GM21737 (cell line): ENCODE data around the gene FLT1.

ENCODE experiments used
- ATAC-seq: cut with Tn5 transposase; IDR thresholded peaks from one replicate; pipeline ENCODE4 v1.9.1; 2021; ENCODE audit warnings: mild to moderate bottlenecking, moderate library complexity; ENCODE audit not compliant: unreplicated experiment

The FLT1 gene, protein sequence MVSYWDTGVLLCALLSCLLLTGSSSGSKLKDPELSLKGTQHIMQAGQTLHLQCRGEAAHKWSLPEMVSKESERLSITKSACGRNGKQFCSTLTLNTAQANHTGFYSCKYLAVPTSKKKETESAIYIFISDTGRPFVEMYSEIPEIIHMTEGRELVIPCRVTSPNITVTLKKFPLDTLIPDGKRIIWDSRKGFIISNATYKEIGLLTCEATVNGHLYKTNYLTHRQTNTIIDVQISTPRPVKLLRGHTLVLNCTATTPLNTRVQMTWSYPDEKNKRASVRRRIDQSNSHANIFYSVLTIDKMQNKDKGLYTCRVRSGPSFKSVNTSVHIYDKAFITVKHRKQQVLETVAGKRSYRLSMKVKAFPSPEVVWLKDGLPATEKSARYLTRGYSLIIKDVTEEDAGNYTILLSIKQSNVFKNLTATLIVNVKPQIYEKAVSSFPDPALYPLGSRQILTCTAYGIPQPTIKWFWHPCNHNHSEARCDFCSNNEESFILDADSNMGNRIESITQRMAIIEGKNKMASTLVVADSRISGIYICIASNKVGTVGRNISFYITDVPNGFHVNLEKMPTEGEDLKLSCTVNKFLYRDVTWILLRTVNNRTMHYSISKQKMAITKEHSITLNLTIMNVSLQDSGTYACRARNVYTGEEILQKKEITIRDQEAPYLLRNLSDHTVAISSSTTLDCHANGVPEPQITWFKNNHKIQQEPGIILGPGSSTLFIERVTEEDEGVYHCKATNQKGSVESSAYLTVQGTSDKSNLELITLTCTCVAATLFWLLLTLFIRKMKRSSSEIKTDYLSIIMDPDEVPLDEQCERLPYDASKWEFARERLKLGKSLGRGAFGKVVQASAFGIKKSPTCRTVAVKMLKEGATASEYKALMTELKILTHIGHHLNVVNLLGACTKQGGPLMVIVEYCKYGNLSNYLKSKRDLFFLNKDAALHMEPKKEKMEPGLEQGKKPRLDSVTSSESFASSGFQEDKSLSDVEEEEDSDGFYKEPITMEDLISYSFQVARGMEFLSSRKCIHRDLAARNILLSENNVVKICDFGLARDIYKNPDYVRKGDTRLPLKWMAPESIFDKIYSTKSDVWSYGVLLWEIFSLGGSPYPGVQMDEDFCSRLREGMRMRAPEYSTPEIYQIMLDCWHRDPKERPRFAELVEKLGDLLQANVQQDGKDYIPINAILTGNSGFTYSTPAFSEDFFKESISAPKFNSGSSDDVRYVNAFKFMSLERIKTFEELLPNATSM (N-terminal part only)

DNA sequence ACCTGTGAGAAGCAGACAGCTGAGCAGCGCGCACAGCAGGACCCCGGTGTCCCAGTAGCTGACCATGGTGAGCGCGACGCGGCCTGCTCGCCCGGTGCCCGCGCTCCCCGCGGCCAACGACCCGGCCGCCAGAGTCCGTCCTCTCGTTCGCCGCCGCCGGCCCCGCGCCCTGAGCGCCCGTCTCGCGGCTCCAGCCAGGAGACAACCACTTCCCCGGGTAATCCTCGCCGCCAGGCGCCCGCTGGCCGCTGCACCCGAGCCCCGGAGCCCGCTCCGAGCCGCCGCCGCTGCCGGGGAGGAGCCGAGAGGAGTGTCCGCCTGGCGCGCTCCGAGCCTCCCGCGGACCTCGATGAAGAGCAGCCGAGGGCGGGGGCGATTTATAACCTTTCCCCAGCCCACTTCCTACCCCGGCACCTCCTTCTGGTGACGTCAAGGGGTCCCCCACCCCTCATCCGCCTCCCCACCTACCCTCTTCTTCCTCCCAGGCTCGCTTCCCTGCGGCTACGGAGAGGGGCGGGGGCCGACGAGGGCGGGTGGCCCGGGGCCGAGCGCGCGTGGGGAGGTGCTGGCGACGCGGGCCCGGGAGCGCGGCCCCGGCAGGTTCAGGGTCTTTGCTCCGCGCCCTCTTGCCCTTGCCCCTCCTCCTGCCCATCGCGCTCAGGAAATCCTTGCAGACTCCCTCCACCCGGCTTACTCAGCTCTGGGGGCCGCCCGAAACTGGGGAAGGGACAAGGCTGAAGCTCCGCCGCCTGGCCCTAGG is at the start of gene FLT1:
FLT1 (minus strand) TSS at position 351 of the 760 bp plus-strand sequence; CDS start at position 66, 285 bp downstream.
- ATAC-seq: no peak

DNA sequence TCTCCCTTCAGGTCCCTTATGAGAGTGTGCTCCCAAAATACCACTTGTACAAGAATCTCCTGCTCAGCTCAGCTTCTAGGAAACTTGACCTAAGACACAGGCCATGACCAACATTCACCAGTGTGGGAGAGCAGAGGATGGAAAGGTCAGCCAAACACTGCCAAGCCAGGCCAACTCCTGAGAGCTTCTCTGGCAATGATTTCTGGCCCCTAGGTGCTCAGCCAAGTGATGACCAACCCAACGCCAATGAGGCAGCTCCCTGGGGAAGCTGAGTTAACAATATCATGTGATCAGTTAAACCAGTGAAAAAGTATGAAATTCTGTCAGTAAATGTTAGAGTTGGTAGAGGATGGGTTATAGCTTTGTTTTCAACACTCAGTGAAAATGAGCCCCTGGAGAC is 49.1 kb upstream of the FLT1 start:
- ATAC-seq: no peak

DNA sequence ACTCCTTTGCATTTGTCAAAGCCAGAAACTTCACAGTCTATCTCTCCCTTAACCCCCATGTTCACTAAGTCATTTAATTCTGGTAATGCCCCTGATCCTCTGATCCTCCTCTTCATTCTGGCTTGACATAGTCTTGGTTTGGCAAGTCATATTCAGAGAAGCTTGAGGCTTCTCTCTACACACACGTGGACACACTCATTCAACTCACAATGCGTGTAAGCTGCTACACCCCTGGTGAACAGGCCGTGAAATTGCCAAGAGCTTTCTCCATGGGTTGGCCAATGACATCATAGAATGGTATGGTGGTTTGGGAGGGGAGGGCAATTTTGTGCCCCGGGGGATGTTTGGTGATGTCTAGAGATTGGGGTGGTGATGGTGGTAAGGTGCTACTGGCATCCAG is 47.9 kb upstream of the FLT1 start:
- no peak for ATAC-seq

DNA sequence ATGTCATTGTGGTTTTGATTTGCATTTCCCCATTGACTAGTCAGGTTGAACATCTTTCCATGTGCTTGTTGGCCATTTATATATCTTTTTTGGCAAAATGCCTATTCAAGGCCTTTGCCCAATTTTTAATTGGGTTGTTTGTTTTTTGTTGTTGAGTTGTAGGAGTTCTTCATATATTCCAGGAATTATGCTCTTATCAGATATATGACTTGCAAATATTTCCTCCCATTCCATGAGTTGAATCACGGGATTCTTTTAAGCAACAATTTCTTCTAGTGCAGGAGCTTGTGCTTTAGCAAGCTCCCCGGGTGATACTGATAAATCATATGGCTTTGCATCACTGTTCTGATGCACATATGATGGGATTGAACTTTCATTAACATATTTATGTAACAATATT is 47.0 kb upstream of the FLT1 start:
- no peak for ATAC-seq

DNA sequence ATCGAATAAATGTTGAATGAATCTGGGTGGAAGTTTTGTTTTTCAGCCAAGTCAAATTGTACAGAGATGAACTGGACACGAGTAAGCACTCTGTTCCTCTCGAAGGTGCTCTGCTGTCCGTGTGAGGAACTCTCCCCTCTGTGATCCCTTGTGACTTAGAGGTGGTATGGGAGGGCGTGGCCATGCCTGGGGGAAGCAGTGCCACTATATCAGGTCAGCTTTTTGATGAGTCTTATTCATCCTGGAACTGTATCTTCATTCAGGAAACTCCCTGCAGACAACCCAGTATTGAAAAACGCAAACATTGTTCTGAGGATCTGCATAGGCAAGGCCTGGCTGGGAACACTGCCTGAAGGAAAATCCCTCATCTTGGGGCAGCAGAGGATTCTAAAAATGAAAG is 45.7 kb upstream of the FLT1 start:
- ATAC-seq: no peak

DNA sequence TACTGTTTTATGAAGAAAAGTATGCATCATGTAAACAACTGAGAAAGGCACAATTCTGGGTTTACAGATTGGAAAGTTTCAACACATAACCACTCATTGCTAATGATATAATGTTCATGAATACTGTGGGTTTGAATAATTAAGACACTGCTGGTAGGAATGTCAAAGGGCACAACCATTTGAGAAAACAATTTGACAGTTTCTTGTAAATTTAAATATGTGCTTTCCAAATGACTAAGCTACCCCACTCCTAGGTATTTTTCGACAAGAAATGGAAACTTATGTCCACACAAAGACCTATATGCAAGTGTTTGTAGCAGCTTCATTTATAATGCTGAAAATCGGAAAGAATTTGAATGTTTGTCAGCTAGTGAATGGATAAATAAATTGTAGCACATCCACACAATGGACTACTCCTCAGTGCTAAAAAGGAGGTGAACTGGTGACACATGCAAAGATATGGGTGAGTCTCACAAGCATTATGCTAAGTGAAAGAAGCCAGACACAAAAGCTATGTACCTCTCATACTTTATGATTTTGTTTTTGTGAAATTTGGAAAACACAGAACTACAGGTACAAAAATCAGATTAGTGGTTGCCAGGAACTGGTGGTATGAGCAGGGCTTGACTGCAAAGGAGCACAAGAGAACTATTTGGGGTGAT is 44.8 kb upstream of the FLT1 start:
- ATAC-seq: no peak

DNA sequence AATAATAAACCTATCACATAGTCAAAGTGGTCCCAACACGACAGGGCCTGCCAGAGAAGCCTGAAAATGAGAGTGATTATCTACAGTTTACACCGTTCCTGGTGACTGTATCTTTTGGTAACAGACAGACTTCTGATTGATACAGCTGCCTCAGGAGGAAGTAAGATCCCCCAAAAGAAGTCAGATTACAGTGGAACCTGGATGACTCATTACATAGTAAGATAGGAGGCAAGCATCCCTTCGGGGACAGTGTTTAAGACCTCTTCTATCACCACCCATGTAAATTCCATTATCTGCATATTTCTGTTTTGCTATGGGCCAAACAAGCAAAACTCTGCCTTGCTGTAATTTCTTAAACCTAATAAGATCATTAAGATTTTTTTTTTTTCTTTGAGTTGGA is 44.0 kb upstream of the FLT1 start:
- ATAC-seq: no peak

DNA sequence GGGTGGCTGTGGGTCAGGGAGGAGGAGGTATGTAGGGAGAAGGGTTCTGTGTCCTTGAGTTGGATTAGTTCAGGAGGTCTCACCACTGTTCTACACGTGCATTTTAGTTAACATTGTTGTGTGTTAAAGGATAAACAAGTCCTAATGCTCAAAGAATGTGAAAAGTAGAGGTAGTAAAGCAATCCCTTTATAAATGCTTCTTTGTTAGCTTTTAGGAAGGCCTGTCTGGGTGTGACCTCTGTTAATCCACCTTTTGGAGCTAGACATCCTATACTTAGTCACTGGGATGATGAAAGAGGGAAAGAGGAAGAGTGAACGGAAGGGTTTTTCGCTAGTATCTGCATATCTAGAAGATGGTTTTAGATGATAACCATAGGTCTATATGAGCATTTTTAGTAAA is 42.2 kb upstream of the FLT1 start:
- no peak for ATAC-seq

DNA sequence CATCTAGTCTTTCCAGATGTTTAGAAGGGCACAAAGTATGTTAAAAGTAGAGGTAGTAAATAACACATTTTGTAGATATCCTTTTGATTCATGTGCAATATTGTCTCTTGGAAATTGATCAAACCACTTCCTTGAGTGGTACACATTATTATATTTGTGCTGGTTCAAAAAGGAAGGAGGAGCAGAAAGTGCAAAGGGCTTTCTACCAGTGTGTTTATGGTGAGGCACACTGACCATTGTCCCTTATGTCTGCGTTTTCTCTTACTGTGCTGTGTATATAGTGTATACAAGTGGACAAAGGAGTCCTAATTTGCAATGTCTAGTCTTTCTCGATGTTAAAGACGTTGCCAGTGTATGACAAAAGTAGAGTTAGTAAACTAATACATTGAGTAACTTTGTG is 41.4 kb upstream of the FLT1 start:
- no peak for ATAC-seq

DNA sequence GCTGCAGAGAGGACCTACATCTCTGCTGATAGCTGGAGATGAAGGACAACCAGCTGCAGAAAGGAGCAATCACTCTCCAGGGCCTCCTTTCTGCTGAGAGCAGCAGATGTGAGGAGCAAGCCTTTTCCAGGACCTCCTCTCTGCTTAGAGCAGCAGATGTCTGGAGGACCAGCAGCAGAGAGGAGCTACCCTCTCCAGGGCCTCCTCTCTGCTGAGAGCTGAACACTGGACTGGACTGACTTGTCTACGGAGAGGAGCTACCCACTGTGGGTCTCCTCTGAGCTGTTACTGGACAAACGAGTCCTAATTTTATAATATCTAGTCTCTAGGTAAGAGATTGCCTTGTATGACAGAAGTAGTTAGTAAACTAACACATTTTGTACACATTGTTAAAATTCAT is 40.8 kb upstream of the FLT1 start:
- no peak for ATAC-seq

DNA sequence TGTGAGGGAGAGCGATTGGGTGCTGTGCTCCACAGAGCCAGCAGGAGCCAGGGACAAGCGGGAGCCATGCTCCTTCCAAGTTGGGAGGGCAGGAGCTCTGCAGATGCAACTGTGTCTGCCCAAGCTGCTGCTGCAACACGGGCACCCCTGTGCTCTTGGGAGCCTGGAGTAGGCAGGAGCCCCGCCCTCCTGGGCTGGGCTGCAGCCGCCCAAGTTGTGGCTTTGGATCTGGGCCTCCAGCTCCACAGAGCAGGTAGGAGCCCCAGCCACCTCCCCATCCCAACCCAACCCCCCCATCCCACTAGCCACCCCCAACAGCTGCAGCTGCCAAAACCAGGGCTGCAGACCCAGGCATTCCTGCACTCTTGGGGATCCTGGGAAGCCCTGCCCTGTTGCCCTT is 39.9 kb upstream of the FLT1 start:
- no peak for ATAC-seq

DNA sequence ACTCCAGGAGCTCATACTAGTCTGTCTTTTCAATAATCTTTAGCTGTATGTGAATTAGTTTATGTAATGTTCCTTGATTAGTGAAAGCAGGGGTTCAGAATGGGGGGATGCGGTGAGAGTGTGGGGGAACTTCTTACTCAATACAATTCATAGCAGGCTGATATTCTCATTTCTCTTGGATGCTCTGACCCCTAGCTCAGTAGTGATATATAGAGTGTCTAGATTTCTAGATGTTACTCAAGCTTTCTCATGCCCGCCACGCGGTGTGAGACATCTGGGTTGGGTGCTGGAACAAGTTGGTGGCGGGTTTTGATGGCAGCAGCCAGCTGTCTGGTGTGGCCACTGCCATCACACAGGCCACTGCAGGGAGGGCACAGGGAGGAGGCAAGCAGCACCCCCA is 39.3 kb upstream of the FLT1 start:
- no peak for ATAC-seq

DNA sequence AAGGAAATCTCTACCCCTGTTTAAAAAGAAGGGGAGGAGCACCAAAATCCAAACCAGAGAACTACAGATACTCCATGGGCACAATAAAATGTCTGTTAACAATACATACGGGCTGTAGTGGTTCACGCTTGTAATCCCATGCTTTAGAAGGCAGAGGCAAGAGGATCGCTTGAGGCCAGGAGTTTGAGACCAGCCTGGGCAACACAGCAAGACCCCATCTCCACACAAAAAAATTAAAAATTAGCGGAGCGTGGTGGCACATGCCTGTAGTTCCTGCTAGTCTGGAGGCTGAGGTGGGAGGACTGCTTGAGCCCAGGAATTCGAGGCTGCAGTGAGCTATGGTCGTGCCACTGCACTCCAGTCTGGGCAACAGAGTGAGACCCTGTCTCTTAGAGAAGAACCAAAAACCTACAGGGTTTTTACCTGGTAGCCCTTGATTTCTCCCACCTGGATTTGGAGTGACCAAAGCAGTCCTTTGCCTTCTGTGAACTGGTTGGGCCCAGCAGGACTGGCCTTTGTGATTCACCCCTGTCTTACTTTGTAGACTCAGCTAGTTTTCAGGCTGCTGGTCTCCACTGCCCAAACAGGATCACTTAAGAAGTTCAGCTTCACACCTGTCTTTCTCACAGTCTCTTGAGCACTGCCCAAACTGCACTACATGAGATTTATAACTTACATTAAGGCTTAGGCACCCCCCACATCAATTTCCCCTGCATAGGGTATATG is 38.7 kb upstream of the FLT1 start:
- no peak for ATAC-seq

DNA sequence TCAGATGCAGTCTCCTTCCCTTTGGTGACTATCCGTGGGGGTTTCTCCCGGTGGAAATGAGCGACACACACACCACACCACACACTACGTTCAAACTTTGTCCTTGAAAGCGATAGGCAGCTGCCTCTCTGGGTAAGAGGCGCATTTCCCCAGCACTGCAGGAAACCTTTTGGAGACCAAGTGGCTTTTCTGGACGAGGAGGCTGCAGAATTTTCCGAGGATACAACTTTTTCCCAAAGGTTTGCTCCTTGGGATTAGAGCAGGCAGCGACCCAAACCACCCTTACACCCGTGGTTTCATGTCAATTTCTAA is 38.2 kb upstream of the FLT1 start:
- ATAC-seq: no peak

DNA sequence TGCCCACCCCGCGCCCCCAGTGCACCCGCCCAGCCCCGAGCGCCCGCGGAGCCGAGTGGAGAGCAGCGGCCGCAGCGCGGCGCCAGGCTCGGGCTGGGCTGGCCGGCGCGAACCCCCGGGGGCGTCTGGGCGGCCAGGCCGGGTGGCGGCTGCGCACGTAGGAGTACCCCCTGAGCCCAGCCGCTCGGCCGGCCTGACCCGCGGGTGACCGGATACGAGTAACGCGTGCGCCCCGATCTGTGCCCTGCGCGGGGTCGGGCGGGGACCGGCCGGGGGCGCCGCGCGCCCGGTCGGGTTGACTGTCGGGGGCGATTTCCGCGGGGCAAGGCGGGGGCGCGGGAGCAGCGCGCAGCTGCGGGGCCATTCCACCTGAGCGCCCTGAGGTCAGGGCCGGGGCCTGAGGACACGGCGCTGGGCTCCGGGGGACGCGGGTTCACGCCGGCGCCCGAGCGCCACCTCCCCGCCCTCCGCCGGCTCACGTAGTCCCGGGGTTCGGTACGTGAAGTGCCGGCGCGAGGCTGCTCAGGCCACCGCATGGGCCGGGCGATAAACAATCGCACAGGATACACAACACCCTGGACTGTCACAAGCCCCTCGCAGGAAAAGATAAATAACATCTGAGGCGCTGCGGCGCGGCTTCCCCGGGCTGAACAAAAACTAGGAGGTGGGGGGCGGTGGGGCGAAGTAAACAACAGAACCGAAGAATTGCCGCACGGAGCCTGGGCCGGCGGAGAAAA is 37.6 kb upstream of the FLT1 start:
- no peak for ATAC-seq

DNA sequence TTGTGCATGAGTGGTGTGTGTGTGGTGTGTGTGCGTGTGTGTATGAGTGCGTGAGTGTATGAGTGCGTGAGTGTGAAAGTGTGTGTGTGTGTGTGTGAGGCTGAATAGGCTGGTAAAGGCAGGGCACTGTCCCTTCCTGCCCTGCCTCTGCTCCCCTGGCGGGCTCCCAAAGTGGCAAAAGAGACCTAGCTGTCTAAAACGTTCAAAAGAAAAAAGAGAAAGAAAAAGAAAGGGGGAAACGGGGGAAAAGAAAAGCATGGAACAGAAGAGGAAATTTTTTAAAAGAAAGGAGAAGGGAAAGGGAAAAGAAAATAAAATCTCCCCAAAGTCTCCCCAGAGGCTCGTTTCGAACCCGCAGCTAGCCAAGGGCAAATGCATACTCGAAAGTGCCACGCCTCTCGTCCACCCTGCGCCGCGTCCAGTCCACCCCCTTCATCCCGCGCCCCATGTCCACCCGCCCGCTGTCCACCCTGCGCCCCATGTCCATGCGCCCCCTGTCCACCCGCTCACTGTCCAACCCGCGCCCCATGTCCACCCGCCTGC is 37.0 kb upstream of the FLT1 start:
- ATAC-seq: no peak

DNA sequence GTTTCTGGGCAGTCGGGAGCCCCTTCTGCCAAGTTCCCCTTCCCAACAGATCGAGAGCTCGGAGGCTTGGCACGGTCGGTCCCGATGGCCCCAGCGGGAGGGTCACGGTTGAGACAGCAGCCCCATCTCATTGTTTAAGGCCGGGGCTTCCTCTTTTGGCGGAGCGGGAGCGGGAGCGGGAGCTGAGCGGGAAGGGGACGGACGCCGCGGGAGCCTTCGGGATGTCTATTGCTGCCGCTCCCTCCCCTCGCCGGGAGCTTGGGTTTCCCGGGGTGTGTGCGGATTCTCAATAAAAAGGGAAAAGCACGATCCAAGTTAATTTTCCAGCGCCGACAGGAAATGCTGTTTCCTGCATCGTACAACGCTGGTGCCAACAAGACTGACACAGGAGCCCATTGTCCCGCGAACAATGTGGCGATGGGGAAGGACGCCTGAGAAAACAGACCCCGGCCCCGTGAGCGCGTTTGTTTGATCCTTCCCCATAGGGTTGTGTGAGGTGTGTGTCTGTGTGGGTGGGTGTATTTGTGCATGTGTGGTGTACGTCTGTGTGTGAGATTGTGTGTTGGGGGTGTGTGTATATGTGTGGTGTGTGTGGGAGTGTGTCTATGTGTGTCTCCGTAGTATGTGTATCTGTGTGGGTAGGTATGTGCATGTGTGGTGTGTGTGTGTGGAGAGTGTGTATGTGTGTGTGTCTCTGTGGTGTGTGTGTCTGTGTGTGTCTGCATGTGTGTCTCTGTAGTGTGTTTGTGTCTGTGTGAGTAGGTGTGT is 36.3 kb upstream of the FLT1 start:
- no peak for ATAC-seq

DNA sequence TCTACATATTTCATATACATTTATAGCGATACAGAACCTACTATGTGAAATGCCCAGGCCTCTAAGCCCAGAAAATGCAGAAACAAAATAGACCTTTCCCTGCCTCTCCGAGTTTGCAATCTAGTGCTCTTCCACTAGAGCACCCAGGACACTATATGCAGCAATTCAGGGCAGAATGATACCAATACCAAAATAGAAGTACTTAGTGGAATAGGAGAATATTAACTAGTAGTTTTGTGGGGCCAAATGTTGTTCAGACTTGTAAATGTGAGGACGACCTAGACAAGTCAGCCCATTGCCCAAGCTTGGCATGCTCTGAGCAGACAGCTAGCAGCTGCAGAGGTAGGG is 35.8 kb upstream of the FLT1 start:
- no peak for ATAC-seq
